K562 (cell line): ENCODE results near the gene DENND6B. TPM values are rescaled to one million over a fixed set of nuclear protein-coding genes. Genes with fewer than 3 reads are reported as not detected.
A peak's percentile ranks its signal among the peaks of the same experiment; 100 is the strongest.

Experiments
- ATF1 ChIP-seq, 2 experiments: fragments of 450-650 bp in 1 of 2; IDR thresholded peaks; 2 replicates each; pipeline ENCODE4 v1.6.1; 2016; ENCODE audit warnings: missing compliant biosample characterization in 1 of 2, missing genetic modification characterization in 1 of 2
- JUND ChIP-seq, 2 experiments: IDR thresholded peaks; 2 replicates in 1 of 2; 3 replicates in 1 of 2; pipeline ENCODE4 v1.6.1; 2011; ENCODE audit warnings: borderline replicate concordance in 2 of 2, low read depth in 2 of 2, low read length in 2 of 2, improper control_type of control experiment in 1 of 2, missing biosample characterization in 1 of 2, missing genetic modification characterization in 1 of 2, missing genetic modification reagents in 1 of 2
- REST ChIP-seq, 2 experiments: fragments of 450-650 bp; formaldehyde crosslinking in 1 of 2; IDR thresholded peaks; 2 replicates each; pipeline versions ENCODE4 v1.4.0 to v1.6.1; 2014 to 2020; ENCODE audit warnings: mild to moderate bottlenecking in 2 of 2, borderline replicate concordance in 1 of 2, low read depth in 1 of 2
- TCF7 ChIP-seq: sonication (generic); IDR thresholded peaks from 2 replicates; pipeline ENCODE4 v1.6.1; 2016; ENCODE audit warnings: antibody characterized with exemption, borderline replicate concordance
- ZHX1 ChIP-seq: fragments of 150-350 bp; conservative IDR thresholded peaks from 2 replicates; pipeline ENCODE4 v1.6.1; 2014; ENCODE audit warnings: low read length
- ZMIZ1 ChIP-seq, 2 experiments: fragments of 150-350 bp in 1 of 2; IDR thresholded peaks; 2 replicates each; pipeline ENCODE4 v1.6.1; 2012 to 2016; ENCODE audit warnings: low read depth in 2 of 2, low read length in 2 of 2, mild to moderate bottlenecking in 1 of 2, moderate library complexity in 1 of 2
- ZNF140 ChIP-seq: fragments of 250-450 bp; sonication (Bioruptor Pico); IDR thresholded peaks from 2 replicates; pipeline ENCODE4 v1.8.0; 2021; ENCODE audit warnings: moderate library complexity, mild to moderate bottlenecking, inconsistent platforms
- ZNF3 ChIP-seq: fragments of 250-450 bp; sonication (Bioruptor Pico); IDR thresholded peaks from 2 replicates; pipeline ENCODE4 v1.5.0; 2021; ENCODE audit warnings: mild to moderate bottlenecking, moderate library complexity
- polyA plus RNA-seq, 8 experiments: library from polyadenylated mRNA; depleted of rRNA in 4 of 8; stranded (reverse) in 5 of 8; unstranded in 3 of 8; fragments of >200 nt; fragmentation: Nextera tagmentation in 2 of 8; fragmentation: Illumina TruSeq in 1 of 8; extraction: Ambion mirVana in 2 of 8; extraction: Trizol in 1 of 8; gene quantifications; 2 replicates each; pipeline versions ENCODE4 v1.2.1 to v1.2.3, GENCODE V29; 2011 to 2014; ENCODE audit warnings: inconsistent platforms in 1 of 8, missing spikeins in 1 of 8
- total RNA-seq, 7 experiments: library from RNA; depleted of rRNA in 6 of 7; stranded (reverse); fragments of >200 nt in 6 of 7; fragmentation: Illumina TruSeq in 2 of 7; extraction: Trizol in 2 of 7; gene quantifications; 2 replicates each; pipeline versions ENCODE4 v1.2.1 to v1.2.3, GENCODE V29; 2011 to 2021; ENCODE audit warnings: low replicate concordance in 1 of 7

The DENND6B gene
- total and polyA plus RNA-seq, 9 of the 15 experiments (the other 6 are each of a cell fraction or from before 2014, with no cell fraction given), result 0.07 to 3.7 (median 1.5) TPM

DNA sequence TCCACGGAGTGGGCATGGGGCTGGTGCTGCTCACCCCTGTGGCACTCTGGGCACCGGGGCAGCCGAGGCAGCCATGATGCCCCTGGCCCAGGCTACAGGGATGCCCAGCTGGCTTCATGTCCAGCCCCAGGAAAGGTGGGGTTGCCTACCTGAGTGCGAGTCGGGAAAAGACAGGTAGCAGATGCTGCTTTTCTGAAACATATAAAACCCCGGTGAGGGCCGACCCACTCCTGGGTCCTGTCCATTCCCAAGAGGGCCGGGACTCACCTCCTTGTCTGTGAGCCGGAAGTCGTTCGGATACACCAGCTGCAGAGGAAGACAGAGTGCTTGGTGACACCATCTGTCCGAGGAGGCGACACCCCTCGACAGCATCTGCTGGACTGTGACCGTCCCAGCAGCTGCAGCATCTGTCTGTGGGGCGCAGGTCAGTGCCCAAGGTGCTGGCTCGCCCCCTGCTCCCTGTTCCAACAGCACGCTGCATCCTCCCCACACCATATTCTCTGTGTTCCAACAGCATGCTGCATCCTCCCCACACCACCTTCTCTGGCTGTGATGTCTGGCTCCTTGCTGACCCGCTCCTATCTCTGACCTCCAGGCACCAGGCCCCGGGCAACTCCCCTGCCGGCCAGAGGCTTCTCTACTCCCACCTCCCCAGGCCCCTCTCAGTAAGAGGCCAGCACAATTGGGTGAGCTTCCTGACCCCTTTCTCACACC lies 8.0 kb downstream of the DENND6B start (continued):
- TF ChIP-seq ZHX1, result no peak
- no peak for TF ChIP-seq ATF1 (CRISPR knock-in tag; IDR thresholded peaks at IDR 0.05)
- TF ChIP-seq ATF1 (tag; IDR thresholded peaks at IDR 0.05), result peak; percentile 83
- TF ChIP-seq ZMIZ1 (IDR thresholded peaks at IDR 0.05; ENCODE audit: low read depth in 2 of 2, low read length in 2 of 2), result peak in 1 of 2 experiments; percentile 31; a peak in 1 of 4 replicates
- TF ChIP-seq TCF7, result 0 out of 2 replicates have a peak, but pooled peaks have one; percentile 29
- no peak for TF ChIP-seq ZNF3 (CRISPR knock-in tag)
- TF ChIP-seq ZNF140 (CRISPR knock-in tag), result no peak
- no peak for TF ChIP-seq REST (IDR thresholded peaks at IDR 0.05; ENCODE audit: borderline replicate concordance)
- no peak for TF ChIP-seq REST (CRISPR knock-in tag; IDR thresholded peaks at IDR 0.05; ENCODE audit: low read depth)
- TF ChIP-seq JUND (IDR thresholded peaks at IDR 0.05; ENCODE audit: borderline replicate concordance, low read depth, low read length), result peak; percentile 21; the same call in 1 of the 2 replicates
- TF ChIP-seq JUND (tag; IDR thresholded peaks at IDR 0.05; ENCODE audit: borderline replicate concordance, low read depth, low read length), result no peak
